ENCODE results near the gene SELL. TPM values are rescaled to one million over a fixed set of nuclear protein-coding genes. Genes with fewer than 3 reads are reported as not detected.
"Not testable (repeated sequence)": the region's sequence is repeated elsewhere in the genome, so short reads cannot be mapped to it uniquely, and the experiment has no call there.

SELL gene
- total and polyA plus RNA-seq, 5 donors from 2014 or later: 370 to 2,165 (median 1,933) TPM

DNA sequence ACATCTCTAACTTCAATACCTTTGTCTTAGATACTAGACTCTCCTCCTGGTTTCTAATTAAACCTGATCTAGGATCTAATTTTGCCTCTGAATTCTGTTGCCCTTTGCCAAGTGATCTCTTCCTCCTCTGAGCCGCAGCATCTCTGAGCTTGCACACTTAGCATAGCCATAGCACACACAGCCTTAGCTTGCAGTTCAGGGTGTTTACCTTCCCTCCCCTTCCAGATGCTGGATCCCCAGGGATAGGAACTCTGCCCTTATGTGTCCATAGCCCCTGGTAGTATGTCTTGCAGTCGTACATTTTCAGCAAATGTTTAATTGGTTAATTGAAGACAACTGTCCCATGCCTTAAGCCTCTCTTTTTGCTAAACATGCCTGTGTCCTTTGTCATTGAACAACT lies 30.3 kb downstream of the SELL start:
- ATAC-seq (ENCODE audit: low read depth in 2 of 2) (peak; percentile 19 to 33), DNase-seq (no peak)
- Mint-ChIP-seq H3K27ac (peak overlapping the region in 2 of 3 donors; percentile 97 to 100), H3K36me3 (peaks cover 8% of the 10 kb centered on the region), H3K27me3 (no peaks in the 10 kb centered on the region), H3K4me3 (peak overlapping the region in 2 of 4 donors; percentile 91 to 94), H3K9me3 (no peaks in the 10 kb centered on the region), H3K4me1 (peaks cover 24 to 56% (median 43%) of the 10 kb centered on the region in 4 donors)
- H3K27me3 ChIP-seq (ENCODE audit: control insufficient read depth, insufficient read depth, low read length): no peaks in the 10 kb centered on the region
- peaks cover 3% of the 10 kb centered on the region for H3K36me3 ChIP-seq (ENCODE audit: control insufficient read depth, insufficient read depth, low read length)
- peaks cover 75% of the 10 kb centered on the region for H3K4me1 ChIP-seq (ENCODE audit: control insufficient read depth, insufficient read depth, low read length, poor library complexity, severe bottlenecking)
- H3K9me3 ChIP-seq (ENCODE audit: control insufficient read depth in 2 of 2, low read length in 2 of 2): no peaks in the 10 kb centered on the region
- H3K4me3 ChIP-seq (ENCODE audit: low read depth, low read length): peak overlapping the region; percentile 84
- H3K27ac ChIP-seq (ENCODE audit: insufficient read depth, low read length, poor library complexity, severe bottlenecking): peak overlapping the region; percentile 88

DNA sequence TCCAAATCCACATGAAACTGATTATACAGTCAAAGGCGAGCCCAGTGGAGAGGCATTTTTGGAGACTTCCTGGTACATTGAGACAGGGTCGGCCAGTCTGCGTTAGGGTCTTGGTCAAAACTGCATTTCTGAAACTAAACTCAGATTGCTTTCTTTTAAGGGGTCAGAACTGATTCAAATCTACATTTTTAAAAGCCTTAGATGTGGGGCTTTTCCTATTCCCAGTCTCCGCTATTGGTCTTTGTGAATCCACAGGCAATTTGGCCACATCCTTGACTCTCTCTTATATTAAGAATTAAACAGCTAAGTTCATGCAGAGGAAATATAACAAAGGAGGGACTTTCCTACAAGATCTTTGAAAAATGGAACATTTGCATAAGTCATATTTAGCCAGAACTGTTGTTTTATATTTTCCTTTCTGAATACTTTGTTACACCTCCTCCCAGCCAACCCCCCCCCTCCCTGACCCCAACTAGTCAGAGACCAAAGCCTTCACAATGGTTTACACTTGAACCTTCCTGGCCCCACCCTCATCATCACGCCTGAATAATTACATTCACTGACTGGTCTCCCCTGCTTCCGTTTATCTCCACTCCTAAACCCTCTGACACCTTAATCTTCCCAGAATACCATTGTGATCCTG lies 30.9 kb downstream of the SELL start:
- Histone ChIP-seq H3K4me3 (ENCODE audit: low read depth, low read length) (peak overlapping the region; percentile 84), H3K27ac (ENCODE audit: insufficient read depth, low read length, poor library complexity, severe bottlenecking) (peak overlapping the region; percentile 88), H3K4me1 (ENCODE audit: control insufficient read depth, insufficient read depth, low read length, poor library complexity, severe bottlenecking) (peaks cover 79% of the 10 kb centered on the region)

DNA sequence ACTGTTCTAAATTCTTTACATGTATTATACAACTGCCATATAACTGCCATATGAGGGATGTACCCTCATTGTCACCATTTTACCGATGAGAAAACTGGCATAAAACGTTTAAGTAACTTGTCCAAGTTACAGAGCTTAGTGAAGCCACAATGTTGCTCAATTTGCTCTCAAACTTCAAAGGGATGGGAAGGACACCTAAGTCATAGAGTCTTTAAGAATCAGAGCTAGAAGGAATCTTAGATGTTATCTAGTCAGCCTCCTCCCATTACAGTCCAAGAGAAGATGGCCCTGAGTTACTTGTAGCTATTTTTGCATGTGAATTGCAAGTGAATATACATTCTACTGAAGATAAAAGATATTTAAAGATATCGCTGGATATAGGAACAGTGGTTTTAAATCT lies 31.7 kb downstream of the SELL start:
- Histone ChIP-seq H3K4me1 (ENCODE audit: control insufficient read depth, insufficient read depth, low read length, poor library complexity, severe bottlenecking) (peaks cover 77% of the 10 kb centered on the region), H3K27ac (ENCODE audit: insufficient read depth, low read length, poor library complexity, severe bottlenecking) (peak overlapping the region; percentile 88), H3K36me3 (ENCODE audit: control insufficient read depth, insufficient read depth, low read length) (no peaks in the 10 kb centered on the region), H3K4me3 (ENCODE audit: low read depth, low read length) (peak overlapping the region; percentile 84), H3K9me3 (ENCODE audit: control insufficient read depth in 2 of 2, low read length in 2 of 2) (no peaks in the 10 kb centered on the region), H3K27me3 (ENCODE audit: control insufficient read depth, insufficient read depth, low read length) (no peaks in the 10 kb centered on the region)
- Mint-ChIP-seq H3K4me3 (peak overlapping the region in 2 of 4 donors; percentile 91 to 94), H3K9me3 (no peaks in the 10 kb centered on the region), H3K36me3 (peaks cover 8% of the 10 kb centered on the region), H3K27ac (peak overlapping the region in 2 of 3 donors; percentile 97 to 100), H3K4me1 (peaks cover 28 to 69% (median 53%) of the 10 kb centered on the region in 4 donors), H3K27me3 (no peaks in the 10 kb centered on the region)
- no peak for ATAC-seq (ENCODE audit: low read depth in 2 of 2)
- DNase-seq: no peak

More for the DNA sequence above, 30.9 kb downstream of the SELL start:
- peak in 1 of 3 donors; percentile 79 for DNase-seq
- Histone ChIP-seq H3K9me3 (ENCODE audit: control insufficient read depth in 2 of 2, low read length in 2 of 2) (no peaks in the 10 kb centered on the region), H3K36me3 (ENCODE audit: control insufficient read depth, insufficient read depth, low read length) (peaks cover under 1% of the 10 kb centered on the region), H3K27me3 (ENCODE audit: control insufficient read depth, insufficient read depth, low read length) (no peaks in the 10 kb centered on the region)
- H3K9me3 Mint-ChIP-seq: no peaks in the 10 kb centered on the region
- H3K4me3 Mint-ChIP-seq: peak overlapping the region in 2 of 4 donors; percentile 91 to 94
- H3K4me1 Mint-ChIP-seq: peaks cover 25 to 62% (median 50%) of the 10 kb centered on the region in 4 donors
- H3K27ac Mint-ChIP-seq: peak overlapping the region in 2 of 3 donors; percentile 97 to 100
- H3K27me3 Mint-ChIP-seq: no peaks in the 10 kb centered on the region
- H3K36me3 Mint-ChIP-seq: peaks cover 8% of the 10 kb centered on the region
- ATAC-seq (ENCODE audit: low read depth in 2 of 2): peak; percentile 55 to 65

DNA sequence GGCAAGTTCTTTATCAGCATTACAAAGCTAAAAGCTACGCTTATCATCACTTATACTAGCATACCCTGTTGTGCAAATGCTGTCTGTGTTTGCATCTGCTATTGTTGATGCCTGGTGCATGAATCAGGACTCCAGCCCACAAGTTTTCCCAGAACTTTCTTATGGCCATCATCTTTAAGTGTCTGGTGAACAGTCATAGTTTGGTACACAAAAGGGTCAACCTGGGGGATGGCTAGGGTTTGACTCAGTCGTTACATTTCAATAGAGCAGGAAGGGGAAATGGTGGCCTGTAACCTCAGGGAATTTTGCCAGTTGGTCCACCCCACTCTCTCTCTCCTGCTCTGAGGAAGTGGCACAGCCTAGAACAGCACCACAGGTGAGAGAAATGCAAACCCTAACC lies 35.4 kb downstream of the SELL start:
- Histone ChIP-seq H3K27me3 (ENCODE audit: control insufficient read depth, insufficient read depth, low read length) (no peaks in the 10 kb centered on the region), H3K4me1 (ENCODE audit: control insufficient read depth, insufficient read depth, low read length, poor library complexity, severe bottlenecking) (peaks cover 59% of the 10 kb centered on the region), H3K4me3 (ENCODE audit: low read depth, low read length) (peak overlapping the region; percentile 47), H3K27ac (ENCODE audit: insufficient read depth, low read length, poor library complexity, severe bottlenecking) (peak overlapping the region; percentile 48), H3K36me3 (ENCODE audit: control insufficient read depth, insufficient read depth, low read length) (no peaks in the 10 kb centered on the region), H3K9me3 (ENCODE audit: control insufficient read depth in 2 of 2, low read length in 2 of 2) (peaks cover 2 to 8% of the 10 kb centered on the region in 2 experiments)
- Mint-ChIP-seq H3K4me1 (peaks cover 30 to 72% (median 60%) of the 10 kb centered on the region in 4 donors), H3K9me3 (peaks cover 0 to 9% (median 2%) of the 10 kb centered on the region in 7 donors), H3K36me3 (peaks cover 8% of the 10 kb centered on the region), H3K27ac (peak overlapping the region; percentile 24 to 96 (median 64)), H3K4me3 (peak overlapping the region in 3 of 4 donors; percentile 30 to 63 (median 46)), H3K27me3 (no peaks in the 10 kb centered on the region)
- DNase-seq: no peak
- ATAC-seq (ENCODE audit: low read depth in 2 of 2): no peak

DNA sequence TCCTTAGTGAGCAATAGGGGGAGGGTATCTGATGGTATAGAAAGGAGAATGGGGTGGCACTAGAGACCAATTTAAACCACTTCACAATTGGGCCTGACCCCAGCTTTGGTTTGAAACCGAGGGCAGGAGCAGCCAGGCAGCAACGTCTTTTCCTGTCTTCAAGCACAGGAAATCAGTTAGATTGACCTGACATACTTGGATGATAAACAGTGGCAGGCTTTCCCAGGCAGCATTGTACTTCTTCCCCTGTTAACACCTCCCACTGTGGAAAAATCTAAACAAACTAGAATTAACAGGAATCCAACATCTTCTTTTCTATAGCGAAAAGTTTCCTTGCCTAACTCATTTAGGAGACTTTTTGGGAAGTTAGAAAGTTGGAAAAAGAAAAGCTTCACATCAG lies 40.6 kb downstream of the SELL start:
- Mint-ChIP-seq H3K36me3 (peaks cover 16% of the 10 kb centered on the region), H3K9me3 (peaks cover 0 to 19% (median 2%) of the 10 kb centered on the region in 7 donors), H3K27me3 (no peaks in the 10 kb centered on the region), H3K4me3 (peak overlapping the region; percentile 10 to 64 (median 54)), H3K4me1 (peaks cover 14 to 76% (median 57%) of the 10 kb centered on the region in 4 donors), H3K27ac (peak overlapping the region; percentile 73 to 97 (median 90))
- Histone ChIP-seq H3K9me3 (ENCODE audit: control insufficient read depth in 2 of 2, low read length in 2 of 2) (peaks cover 2 to 8% of the 10 kb centered on the region in 2 experiments), H3K27me3 (ENCODE audit: control insufficient read depth, insufficient read depth, low read length) (no peaks in the 10 kb centered on the region), H3K4me1 (ENCODE audit: control insufficient read depth, insufficient read depth, low read length, poor library complexity, severe bottlenecking) (peaks cover 35% of the 10 kb centered on the region), H3K27ac (ENCODE audit: insufficient read depth, low read length, poor library complexity, severe bottlenecking) (peak overlapping the region; percentile 50), H3K4me3 (ENCODE audit: low read depth, low read length) (peak overlapping the region; percentile 11), H3K36me3 (ENCODE audit: control insufficient read depth, insufficient read depth, low read length) (no peaks in the 10 kb centered on the region)
- DNase-seq: no peak
- ATAC-seq (ENCODE audit: low read depth in 2 of 2): no peak

DNA sequence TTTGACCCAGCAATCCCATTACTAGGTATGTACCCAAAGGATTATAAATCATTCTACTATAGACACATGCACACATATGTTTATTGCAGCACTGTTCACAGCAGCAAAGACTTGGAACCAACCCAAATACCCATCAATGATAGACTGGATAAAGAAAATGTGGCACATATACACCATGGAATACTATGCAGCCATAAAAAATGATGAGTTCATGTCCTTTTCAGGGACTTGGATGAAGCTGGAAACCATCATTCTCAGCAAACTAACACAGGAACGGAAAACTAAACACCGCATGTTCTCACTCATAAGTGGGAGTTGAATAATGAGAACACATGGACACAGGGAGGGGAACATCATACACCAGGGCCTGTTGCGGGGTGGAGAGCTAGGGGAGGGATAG lies 41.2 kb downstream of the SELL start:
- DNase-seq; ATAC-seq (ENCODE audit: low read depth in 2 of 2); H3K27me3 ChIP-seq (ENCODE audit: control insufficient read depth, insufficient read depth, low read length); H3K27me3 Mint-ChIP-seq; H3K4me3 ChIP-seq (ENCODE audit: low read depth, low read length); H3K27ac ChIP-seq (ENCODE audit: insufficient read depth, low read length, poor library complexity, severe bottlenecking); H3K9me3 ChIP-seq (ENCODE audit: control insufficient read depth in 2 of 2, low read length in 2 of 2); H3K36me3 ChIP-seq (ENCODE audit: control insufficient read depth, insufficient read depth, low read length): not testable (repeated sequence)
- Mint-ChIP-seq H3K4me1 (peaks cover 10 to 74% (median 52%) of the 10 kb centered on the region in 4 donors), H3K27ac (peak overlapping the region; percentile 73 to 90 (median 79)), H3K36me3 (peaks cover 16% of the 10 kb centered on the region), H3K9me3 (peaks cover 0 to 19% (median 2%) of the 10 kb centered on the region in 7 donors), H3K4me3 (peak overlapping the region; percentile 11 to 56 (median 36))
- peaks cover 32% of the 10 kb centered on the region for H3K4me1 ChIP-seq (ENCODE audit: control insufficient read depth, insufficient read depth, low read length, poor library complexity, severe bottlenecking)

DNA sequence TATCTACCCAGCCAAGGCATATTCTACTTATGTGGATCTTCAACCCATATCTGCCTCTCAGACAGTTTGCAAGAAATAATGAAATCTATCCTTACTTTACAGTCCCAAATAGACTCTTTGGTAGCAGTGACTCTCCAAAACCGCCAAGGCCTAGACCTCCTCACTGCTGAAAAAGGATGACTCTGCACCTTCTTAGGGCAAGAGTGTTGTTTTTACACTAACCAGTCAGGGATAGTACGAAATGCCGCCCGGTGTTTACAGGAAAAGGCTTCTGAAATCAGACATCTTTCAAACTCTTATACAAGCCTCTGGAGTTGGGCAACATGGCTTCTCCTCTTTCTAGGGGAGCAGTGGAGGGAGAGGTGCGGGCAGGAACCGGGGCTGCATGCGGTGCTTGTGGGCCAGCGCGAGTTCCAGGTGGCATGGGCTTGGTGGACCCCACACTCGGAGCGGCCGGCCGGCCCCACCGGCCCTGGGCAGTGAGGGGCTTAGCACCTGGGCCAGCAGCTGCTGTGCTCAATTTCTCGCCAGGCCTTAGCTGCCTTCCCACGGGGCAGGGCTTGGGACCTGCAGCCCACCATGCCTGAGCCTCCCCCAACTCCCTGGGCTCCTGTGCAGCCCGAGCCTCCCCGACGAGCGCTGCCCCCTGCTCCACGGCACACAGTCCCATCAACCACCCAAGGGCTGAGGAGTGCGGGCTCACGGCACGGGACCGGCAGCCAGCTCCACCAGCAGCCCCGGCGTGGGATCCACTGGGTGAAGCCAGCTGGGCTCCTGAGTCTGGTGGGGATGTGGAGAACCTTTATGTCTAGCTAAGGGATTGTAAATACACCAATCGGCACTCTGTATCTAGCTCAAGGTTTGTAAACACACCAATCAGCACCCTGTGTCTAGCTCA lies 43.5 kb downstream of the SELL start:
- peak overlapping the region; percentile 55 to 86 (median 76) for H3K4me3 Mint-ChIP-seq
- DNase-seq: peak in 2 of 3 donors; percentile 33 to 75
- peaks cover 32% of the 10 kb centered on the region for H3K4me1 ChIP-seq (ENCODE audit: control insufficient read depth, insufficient read depth, low read length, poor library complexity, severe bottlenecking)
- peaks cover 0 to 15% (median 2%) of the 10 kb centered on the region in 7 donors for H3K9me3 Mint-ChIP-seq
- not testable (repeated sequence) for H3K36me3 ChIP-seq (ENCODE audit: control insufficient read depth, insufficient read depth, low read length); H3K9me3 ChIP-seq (ENCODE audit: control insufficient read depth in 2 of 2, low read length in 2 of 2); H3K27me3 ChIP-seq (ENCODE audit: control insufficient read depth, insufficient read depth, low read length); H3K27me3 Mint-ChIP-seq
- H3K27ac Mint-ChIP-seq: peak overlapping the region; percentile 94 to 100 (median 98)
- H3K4me1 Mint-ChIP-seq: peaks cover 17 to 90% (median 63%) of the 10 kb centered on the region in 4 donors
- ATAC-seq (ENCODE audit: low read depth in 2 of 2): peak; percentile 5 to 28
- peak overlapping the region; percentile 68 for H3K4me3 ChIP-seq (ENCODE audit: low read depth, low read length)
- H3K36me3 Mint-ChIP-seq: peaks cover 32% of the 10 kb centered on the region
- peak overlapping the region; percentile 73 for H3K27ac ChIP-seq (ENCODE audit: insufficient read depth, low read length, poor library complexity, severe bottlenecking)
